Suprapubic skin (tissue), 4 donors: ENCODE measurements around the gene CAMK1D. TPM values are rescaled to one million over a fixed set of nuclear protein-coding genes. Genes with fewer than 3 reads are reported as not detected.
A peak's percentile ranks its signal among the peaks of the same experiment; 100 is the strongest.

ENCODE experiments used
- DNase-seq, 2 donors: peaks; one replicate each; pipeline ENCODE4 v3.0.0-alpha.2; 2019; ENCODE audit warnings: low spot score in 2 of 2
- H3K27ac ChIP-seq: fragments of 200-600 bp; sonication (generic); one replicate; pipeline ENCODE4 v1.5.1; 2019
- H3K27me3 ChIP-seq: fragments of 200-600 bp; sonication (generic); one replicate; pipeline ENCODE4 v1.5.1; 2019
- H3K36me3 ChIP-seq: fragments of 200-600 bp; sonication (generic); one replicate; pipeline ENCODE4 v1.5.1; 2019
- H3K4me1 ChIP-seq: fragments of 200-600 bp; sonication (generic); one replicate; pipeline ENCODE4 v1.5.1; 2019
- H3K4me3 ChIP-seq: fragments of 200-600 bp; sonication (generic); one replicate; pipeline ENCODE4 v1.5.1; 2019; ENCODE audit warnings: mild to moderate bottlenecking
- H3K9me3 ChIP-seq: fragments of 200-600 bp; sonication (generic); one replicate; pipeline ENCODE4 v1.5.1; 2019
- CTCF ChIP-seq, 2 donors: fragments of 200-600 bp in 1 of 2; fragments of 450-650 bp in 1 of 2; sonication (generic) in 1 of 2; IDR thresholded peaks; one replicate each; pipeline ENCODE4 v1.5.1; 2016 to 2019; ENCODE audit warnings: antibody characterized with exemption in 2 of 2, mild to moderate bottlenecking in 1 of 2, moderate library complexity in 1 of 2
- EP300 ChIP-seq: sonication (generic); formaldehyde crosslinking; IDR thresholded peaks from one replicate; pipeline ENCODE4 v1.6.1; 2017; ENCODE audit warnings: antibody characterized with exemption
- POLR2A ChIP-seq, 2 donors: fragments of 450-650 bp; IDR thresholded peaks; one replicate each; pipeline ENCODE4 v1.6.1; 2017; ENCODE audit warnings: antibody characterized with exemption in 2 of 2, mild to moderate bottlenecking in 2 of 2, moderate library complexity in 2 of 2
- POLR2AphosphoS5 ChIP-seq, 3 donors: sonication (generic); formaldehyde crosslinking; IDR thresholded peaks; one replicate each; pipeline ENCODE4 v1.6.1; 2017; ENCODE audit warnings: antibody characterized with exemption in 3 of 3
- WGBS: methylation state at CpG from one replicate; pipeline ENCODE4 v1.1.5; 2018; 5-methylcytosine and 5-hydroxymethylcytosine counted together
- total RNA-seq, 4 donors: library from RNA; depleted of rRNA; stranded (reverse); fragments of >200 nt; gene quantifications; one replicate each; pipeline ENCODE4 v1.1.0, GENCODE V29; 2016

Gene CAMK1D
- total RNA-seq, 4 donors from 2014 or later: 26.4 to 31.3 (median 30.2) TPM

DNA sequence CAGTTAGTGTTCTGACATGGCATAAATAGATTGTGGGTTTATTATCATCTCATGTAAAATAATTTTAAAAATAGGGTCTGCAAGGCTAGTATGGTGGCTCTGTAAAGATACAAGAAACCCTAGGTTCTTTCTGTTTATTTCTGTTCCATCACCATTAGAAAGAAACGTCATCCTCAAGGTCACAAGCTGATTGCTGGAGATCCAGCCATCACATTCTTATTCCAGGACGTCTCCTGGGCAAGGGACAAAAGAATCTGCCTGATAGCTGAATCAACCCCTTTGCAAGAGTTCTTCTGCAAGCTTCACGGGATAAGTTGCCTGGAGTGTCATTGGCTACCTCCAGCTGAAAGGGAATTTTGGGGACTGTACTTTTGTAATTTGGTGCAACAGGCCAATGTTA is 184.4 kb downstream of the CAMK1D start:
- Histone ChIP-seq H3K36me3 (no peaks in the 10 kb centered on the region), H3K9me3 (no peaks in the 10 kb centered on the region), H3K27ac (no peak overlapping the region), H3K4me1 (peaks cover 11% of the 10 kb centered on the region), H3K27me3 (no peaks in the 10 kb centered on the region), H3K4me3 (no peak overlapping the region)
- DNase-seq: no peak
- 94% methylated on average over 3 of the region's 3 CpGs for WGBS
- TF ChIP-seq CTCF (IDR thresholded peaks at IDR 0.05) (no peak), POLR2A (IDR thresholded peaks at IDR 0.05) (no peak), EP300 (no peak), POLR2AphosphoS5 (IDR thresholded peaks at IDR 0.05) (no peak)

DNA sequence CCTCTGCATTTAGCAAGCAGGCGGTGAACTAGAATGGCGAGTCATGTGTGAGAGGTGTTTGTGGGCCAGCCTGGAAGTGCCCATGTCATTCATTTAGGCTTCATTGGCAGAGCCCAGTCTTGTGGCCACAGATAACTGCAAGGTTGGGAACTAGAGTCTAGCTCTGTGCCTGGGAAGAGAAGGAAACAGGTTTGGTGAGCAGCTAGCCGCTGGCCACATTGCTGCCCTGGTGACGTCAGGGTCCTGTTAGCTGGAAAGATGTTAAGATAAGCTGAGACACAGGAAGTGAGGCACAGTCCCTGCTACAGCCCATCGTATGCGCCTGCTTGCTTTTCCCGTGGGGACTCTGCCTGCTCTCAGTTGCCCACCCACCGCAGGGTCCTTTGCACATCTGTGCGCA is 185.5 kb downstream of the CAMK1D start:
- Histone ChIP-seq H3K36me3 (no peaks in the 10 kb centered on the region), H3K4me1 (peaks cover 20% of the 10 kb centered on the region), H3K27me3 (no peaks in the 10 kb centered on the region), H3K4me3 (no peak overlapping the region), H3K27ac (no peak overlapping the region), H3K9me3 (no peaks in the 10 kb centered on the region)
- no peak for TF ChIP-seq POLR2A (IDR thresholded peaks at IDR 0.05)
- no peak for TF ChIP-seq POLR2AphosphoS5 (IDR thresholded peaks at IDR 0.05)
- TF ChIP-seq CTCF (IDR thresholded peaks at IDR 0.05): no peak
- no peak for TF ChIP-seq EP300
- no peak for DNase-seq
- WGBS: 73% methylated on average over 8 of the region's 9 CpGs

- no peaks in the 10 kb centered on the region for H3K36me3 ChIP-seq
- DNase-seq: no peak
- no peaks in the 10 kb centered on the region for H3K27me3 ChIP-seq
- no peaks in the 10 kb centered on the region for H3K9me3 ChIP-seq
- no peak overlapping the region for H3K27ac ChIP-seq
- peaks cover 19% of the 10 kb centered on the region for H3K4me1 ChIP-seq
- H3K4me3 ChIP-seq: no peak overlapping the region
- TF ChIP-seq EP300: no peak
- TF ChIP-seq POLR2A (IDR thresholded peaks at IDR 0.05): no peak
- TF ChIP-seq CTCF (IDR thresholded peaks at IDR 0.05): no peak
- TF ChIP-seq POLR2AphosphoS5 (IDR thresholded peaks at IDR 0.05): no peak
Observed at GRCh38 chr10:12535656-12536055, 186.3 kb downstream of the CAMK1D start.

DNA sequence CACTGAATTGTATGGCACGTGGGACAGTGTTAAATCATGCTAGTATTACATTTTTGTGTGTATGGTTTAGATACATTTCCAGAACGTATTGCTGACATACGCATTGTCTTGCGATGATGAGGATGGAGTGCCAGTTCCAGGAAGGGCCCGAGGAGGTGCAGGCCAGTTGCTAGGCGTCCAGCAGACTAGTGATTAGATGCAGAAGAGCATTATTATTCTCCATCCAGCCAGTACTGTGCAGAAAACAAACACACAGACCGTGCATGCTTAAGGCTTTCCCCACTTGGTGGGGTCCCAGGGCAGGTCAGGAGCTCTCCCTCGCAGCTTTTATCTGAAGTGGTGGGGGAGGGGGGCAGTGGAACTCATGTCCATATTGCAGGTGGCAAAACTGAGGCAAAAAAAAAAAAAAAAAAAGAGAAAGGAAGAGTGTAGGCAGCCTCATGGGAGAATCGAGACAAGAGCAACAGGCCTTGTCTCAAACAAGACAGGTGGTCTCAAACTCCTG is 189.2 kb downstream of the CAMK1D start:
- no peaks in the 10 kb centered on the region for H3K9me3 ChIP-seq
- H3K27me3 ChIP-seq: no peaks in the 10 kb centered on the region
- TF ChIP-seq CTCF (IDR thresholded peaks at IDR 0.05) (no peak), POLR2AphosphoS5 (IDR thresholded peaks at IDR 0.05) (no peak), POLR2A (IDR thresholded peaks at IDR 0.05) (no peak), EP300 (no peak)
- WGBS: 80% methylated on average over 9 of the region's 9 CpGs
- no peak for DNase-seq
- H3K4me3 ChIP-seq: no peak overlapping the region
- peaks cover 10% of the 10 kb centered on the region for H3K4me1 ChIP-seq
- H3K27ac ChIP-seq: no peak overlapping the region
- H3K36me3 ChIP-seq: no peaks in the 10 kb centered on the region

- peak; percentile 82 for DNase-seq
- WGBS: 87% methylated on average over 7 of the region's 7 CpGs
- no peak overlapping the region for H3K4me3 ChIP-seq
Observed at GRCh38 chr10:12539350-12540164, 190.2 kb downstream of the CAMK1D start.

More at GRCh38 chr10:12539350-12540164, 190.2 kb downstream of the CAMK1D start:
- Histone ChIP-seq H3K36me3 (no peaks in the 10 kb centered on the region), H3K4me1 (peaks cover 10% of the 10 kb centered on the region), H3K27ac (no peak overlapping the region), H3K27me3 (no peaks in the 10 kb centered on the region), H3K9me3 (no peaks in the 10 kb centered on the region)
- TF ChIP-seq CTCF (IDR thresholded peaks at IDR 0.05) (no peak), POLR2A (IDR thresholded peaks at IDR 0.05) (no peak), POLR2AphosphoS5 (IDR thresholded peaks at IDR 0.05) (peak in 2 of 3 donors; percentile 37 to 68), EP300 (no peak)
